Measurements from ENCODE around the gene ERMN.
A peak's percentile ranks its signal among the peaks of the same experiment; 100 is the strongest.

Gene ERMN

DNA sequence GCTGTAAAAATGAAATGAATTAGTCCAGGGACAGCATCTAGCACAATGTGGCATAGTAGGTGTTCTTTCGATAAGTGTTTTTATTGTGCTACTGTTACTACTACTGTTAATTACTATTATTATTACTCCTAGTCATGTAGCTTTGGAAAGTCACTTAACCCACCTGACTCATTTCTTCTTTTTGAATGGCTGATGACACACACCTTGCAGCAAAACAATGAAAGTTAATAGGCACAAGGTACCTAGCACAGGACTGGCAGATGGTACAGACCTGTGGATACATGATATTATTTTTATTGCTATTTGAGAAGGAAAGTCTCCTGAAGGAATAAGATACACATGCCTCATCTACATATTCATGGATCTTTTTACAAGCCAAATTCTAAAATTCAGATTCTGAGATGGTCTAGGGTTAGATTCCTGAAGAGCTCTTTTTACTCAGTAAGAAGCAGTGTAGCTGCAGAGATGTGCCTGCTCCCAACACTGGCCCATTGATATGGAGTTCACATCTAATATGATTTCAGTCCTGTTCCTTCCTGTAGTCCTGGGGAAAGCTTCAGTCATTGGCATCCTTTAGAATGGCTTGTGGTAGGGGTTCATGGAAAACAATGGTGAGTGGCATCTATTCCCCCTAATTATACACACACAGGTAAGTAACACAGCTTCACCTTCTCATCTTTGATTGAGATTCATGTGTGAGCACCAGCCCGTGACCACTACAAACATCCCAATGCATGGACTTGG lies 7.9 kb upstream of the ERMN start:
- DNase-seq (ENCODE audit: low read depth in 2 of 3, low spot score in 1 of 3) = no peak

DNA sequence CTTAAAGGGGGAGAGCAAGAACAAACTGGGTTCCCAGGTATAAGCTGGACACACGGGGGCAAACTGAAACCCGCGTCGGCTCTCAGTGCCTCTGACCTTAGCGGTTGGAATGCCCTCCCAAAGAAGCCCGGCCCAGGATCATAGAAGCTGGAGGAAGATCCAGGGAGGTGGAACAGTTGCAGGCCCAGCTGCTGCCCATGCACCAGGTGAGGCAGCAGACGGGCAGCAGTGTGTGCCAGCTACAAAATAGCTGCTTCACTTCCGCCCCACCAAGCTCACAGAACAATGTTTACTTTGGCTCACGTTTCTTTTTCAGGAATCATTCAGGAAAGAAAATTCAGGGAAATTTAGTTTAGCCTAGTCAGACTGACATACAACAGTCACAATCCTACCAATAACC lies 3.9 kb upstream of the ERMN start:
- no peak for DNase-seq (ENCODE audit: low read depth in 2 of 3, low spot score in 1 of 3)

DNA sequence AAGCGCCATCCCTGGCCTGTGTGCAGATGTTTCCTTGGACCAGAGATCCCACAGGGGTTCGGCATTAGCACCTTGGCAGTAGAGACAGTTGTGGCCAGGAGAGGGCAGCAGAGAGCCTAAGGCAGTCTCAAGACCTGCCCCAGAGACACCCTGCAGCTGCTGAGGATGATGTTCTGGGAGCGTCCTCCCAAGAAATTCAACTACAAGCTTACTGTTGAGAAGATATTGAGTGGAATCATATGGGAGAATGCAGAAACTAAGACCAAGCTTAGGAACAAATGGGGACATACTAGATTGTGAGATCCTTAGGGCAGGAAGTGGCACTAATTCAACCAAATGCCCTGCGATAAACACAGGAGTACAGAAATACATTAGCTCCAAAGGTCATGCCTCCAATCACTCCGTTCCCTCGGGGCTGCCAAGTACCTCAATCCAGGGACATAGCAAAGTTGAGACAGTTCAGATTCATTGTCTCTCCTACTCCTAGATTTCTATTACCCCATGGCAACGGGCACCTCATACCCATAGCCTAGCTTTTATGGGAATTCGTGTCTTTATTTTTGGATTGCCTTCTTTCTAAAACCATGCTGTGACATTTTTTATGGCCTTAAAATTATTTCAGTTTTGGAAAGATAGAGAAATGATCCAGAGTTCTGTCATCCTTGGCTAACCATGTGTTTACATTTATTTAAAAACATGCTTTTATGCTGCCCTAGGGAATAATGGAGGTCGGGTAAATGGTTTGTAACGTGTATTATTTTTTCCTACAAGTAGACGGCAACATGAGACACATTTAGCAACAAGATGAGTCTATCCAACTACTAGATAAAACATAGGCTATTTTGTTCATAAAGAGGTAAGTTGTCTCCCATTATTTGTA lies 2.2 kb upstream of the ERMN start:
- DNase-seq (ENCODE audit: low read depth in 2 of 3, low spot score in 1 of 3) = peak; percentile 84 to 89 (median 87)

DNA sequence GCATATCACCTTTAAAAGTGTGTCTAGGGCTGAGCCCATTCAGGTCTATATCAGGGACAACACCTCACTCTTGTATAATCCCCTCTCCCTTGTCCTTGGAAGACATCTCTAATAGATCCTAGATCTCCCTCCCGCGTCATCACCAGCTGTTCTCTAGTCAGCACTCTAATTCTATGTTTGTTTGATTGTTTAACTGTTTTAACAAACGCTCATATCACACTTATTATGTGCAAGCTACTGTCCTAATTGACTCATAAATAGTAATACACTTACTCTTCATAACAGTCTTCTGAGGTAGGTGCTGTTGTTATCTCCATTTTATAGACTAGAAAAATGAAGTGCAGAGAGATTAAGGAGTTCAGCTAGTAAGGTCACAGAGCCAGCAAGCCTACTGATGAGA lies 1.6 kb upstream of the ERMN start:
- DNase-seq (ENCODE audit: low read depth in 2 of 3, low spot score in 1 of 3) = no peak

DNA sequence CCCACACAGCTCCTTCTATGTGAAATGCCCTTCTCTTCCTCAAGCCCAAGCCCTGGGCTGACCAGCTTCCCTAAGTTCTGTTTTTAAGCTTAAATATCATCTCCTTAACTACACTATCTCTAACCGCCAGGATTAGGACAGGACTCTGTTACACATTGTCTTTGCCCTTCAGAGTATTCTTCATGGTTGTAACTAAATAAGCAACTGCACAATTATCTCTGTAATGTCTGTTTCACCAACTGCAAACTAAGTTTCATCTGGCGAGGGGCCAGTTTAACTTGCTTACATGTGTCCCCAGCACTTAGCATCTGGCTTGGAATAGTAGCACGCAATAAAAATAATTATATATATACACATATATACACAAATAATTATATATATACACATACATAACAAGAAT lies 1.1 kb upstream of the ERMN start:
- no peak for DNase-seq (ENCODE audit: low read depth in 2 of 3, low spot score in 1 of 3)

DNA sequence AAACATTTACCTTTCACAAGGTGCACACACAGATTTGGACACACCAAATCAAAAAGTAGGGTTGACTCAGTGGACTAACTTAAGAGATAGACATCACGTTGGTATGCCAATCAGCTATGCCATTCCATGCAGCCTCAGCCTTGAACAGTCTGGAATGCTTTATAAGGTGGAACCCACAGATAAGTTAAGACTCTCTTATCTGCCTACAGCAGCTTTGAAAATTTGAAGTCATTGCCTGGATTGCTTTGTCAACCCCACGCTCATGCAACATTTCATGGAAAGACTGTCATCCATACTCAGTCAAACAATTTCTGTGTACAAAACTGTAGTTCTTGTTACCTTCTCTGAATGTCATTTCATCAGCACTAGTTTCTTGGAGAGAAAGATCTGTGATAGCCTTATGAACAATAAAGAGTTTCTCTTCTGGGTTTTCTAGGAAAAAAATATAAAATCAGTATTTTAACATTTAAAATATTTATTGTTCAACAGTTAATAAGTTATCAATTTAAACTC lies 1.2 kb downstream of the ERMN start:
- DNase-seq (ENCODE audit: low read depth in 2 of 3, low spot score in 1 of 3) = no peak

DNA sequence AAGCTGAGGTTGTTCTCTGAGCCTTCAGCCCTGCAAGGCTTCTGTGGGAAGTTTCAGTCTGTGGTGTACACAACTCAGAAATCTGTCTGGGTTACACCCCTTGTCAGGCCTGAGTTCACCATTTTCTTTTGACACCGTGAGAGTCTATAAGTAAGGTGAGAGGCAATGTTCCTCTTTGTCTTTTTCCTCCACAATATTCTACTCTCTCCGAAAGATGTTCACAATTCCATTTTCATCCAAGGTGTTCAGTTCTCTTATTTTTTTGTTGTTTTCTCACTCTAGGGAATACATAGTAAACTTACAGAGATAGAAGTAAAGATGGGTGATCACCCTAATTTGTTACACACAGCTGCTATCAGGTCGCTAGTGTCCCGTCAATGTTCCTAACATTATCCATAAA lies 3.2 kb downstream of the ERMN start:
- no peak for DNase-seq (ENCODE audit: low read depth in 2 of 3, low spot score in 1 of 3)

DNA sequence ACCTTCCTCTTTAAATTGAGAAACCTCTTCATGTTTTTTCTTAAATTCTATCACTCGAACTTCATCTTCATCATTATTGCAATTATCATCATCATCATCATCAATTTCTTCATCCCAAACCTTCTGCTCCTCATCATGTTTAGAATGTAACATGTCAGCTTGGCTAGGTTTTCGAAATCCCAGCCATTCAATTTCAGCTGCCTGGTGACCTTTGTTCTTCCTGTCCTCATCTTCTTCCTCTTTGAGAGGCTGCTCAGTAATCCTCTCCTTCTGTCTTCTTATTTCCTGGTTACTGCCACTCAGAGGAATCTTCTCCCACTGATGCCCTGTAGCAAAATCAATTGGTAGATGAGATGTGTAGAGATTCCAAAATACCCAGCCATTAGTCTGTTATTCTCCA lies 4.2 kb downstream of the ERMN start:
- DNase-seq (ENCODE audit: low read depth in 2 of 3, low spot score in 1 of 3) = no peak

DNA sequence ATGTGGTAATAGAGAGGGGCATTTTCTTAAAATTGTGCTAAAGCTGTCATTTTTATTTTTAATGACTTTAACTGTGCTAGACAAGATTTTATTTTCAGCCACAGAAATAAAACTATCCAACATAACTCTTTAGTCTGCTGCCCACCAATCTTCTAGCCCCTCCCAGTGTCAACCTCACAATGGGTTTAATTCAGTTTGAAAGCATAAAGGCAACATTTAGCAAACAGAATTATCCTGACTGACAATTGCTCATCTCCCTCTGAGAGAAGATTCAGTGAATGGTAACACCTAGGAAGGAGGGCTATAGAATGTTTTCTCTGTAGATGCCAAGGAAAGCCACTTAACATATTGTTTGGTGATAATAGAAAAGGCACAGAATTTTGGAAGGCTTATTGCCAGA lies 5.2 kb downstream of the ERMN start:
- DNase-seq (ENCODE audit: low read depth in 2 of 3, low spot score in 1 of 3) = no peak

DNA sequence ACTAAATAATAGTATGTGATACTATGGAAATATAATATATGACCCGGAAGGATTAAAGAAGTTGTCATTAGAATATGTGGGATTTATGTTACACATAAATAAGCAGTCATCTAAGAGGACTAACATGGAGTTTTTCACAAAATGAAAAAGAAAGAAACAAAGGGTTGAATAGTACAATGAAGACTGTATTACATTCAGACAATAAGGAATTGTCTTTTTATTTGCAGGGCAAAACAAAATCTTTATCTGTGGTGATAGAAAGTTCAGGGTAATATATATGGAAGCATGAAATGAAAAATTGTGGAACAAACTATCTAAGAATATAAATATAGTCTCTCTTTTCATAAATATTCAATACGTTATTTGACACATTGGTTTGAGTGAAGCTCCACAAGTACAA lies 5.8 kb downstream of the ERMN start:
- no peak for DNase-seq (ENCODE audit: low read depth in 2 of 3, low spot score in 1 of 3)

DNA sequence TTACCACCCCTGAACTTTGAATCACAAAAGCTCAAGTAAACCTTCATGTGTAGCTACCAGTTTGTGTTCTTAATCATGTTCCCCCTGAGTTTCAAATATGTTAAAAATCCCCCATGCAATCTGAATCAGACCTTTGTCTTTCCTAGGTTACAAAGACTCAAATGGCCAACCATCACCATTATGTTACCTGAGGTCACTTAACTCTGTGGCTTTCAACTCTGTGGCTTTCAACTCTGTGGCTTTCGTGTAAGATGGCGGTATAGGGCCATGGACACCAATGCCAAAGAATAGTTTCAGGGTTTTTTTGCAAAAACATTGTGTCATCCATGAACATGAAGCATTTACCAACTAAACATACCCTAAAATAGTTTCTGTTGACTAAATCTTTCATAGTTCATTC lies 6.7 kb downstream of the ERMN start:
- DNase-seq (ENCODE audit: low read depth in 2 of 3, low spot score in 1 of 3) = no peak

DNA sequence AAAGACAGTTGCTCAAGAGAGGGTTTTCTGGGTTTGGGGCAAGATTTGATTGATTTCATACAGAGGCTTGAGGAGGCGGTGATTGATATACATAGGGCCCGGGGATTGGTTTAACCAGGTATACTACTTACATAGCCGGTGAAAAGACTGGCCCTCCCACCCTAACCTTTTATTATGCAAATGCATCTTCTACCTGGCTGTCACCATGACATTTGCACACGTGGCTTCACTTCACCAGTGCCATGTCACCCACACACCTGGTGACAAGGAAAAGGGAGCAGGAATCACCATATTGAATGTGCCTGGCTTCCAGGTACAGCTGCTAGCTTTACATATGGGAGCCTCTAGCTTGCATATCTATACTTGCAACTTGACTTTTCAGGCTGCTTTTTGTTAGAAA lies 9.7 kb downstream of the ERMN start:
- no peak for DNase-seq (ENCODE audit: low read depth in 2 of 3, low spot score in 1 of 3)

DNA sequence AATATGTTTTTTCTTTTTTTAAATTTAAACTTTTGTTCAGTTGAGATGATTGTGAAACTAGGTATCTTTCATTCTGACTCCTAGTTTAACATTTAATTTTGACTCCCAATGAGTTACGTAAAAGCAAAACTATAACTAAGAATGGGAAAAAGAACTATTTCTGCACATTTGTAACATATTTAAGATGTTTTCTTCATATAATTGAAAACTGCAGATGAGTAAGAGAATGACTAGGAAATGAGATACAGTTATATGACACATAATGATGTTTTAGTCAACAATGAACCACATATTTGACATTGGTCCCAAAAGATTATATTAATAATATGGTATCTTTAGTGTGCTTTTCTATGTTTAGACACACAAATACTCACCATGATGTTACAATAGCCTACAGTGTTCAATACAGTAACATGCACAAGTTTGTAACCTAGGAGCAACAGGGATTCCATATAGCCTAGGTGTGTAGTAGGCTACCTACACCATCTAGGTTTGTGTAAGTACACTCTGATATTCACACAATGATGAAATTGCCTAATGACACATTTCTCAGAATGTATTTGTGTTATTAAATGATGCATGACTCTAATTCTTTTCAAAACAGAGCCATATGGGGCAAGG lies 12.6 kb downstream of the ERMN start:
- no peak for DNase-seq (ENCODE audit: low read depth in 2 of 3, low spot score in 1 of 3)

DNA sequence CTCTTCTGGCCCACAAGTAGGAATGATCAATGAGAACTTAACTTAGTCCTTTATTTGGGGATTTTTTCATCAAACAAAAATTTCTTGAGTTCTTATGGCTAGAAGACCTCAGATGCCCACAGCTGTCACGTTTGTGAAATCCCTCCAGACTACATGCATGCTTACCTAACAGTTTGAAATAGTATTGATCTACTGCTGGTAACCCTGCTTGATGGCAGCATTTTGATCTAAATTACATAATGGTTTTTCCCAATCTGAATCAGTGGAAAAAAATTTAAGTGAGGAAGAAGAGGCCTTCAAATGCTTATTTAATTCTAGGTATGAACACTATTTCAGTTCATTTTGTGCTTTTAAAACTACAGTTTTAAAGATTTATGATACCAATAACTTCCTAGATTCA lies 13.9 kb downstream of the ERMN start:
- DNase-seq (ENCODE audit: low read depth in 2 of 3, low spot score in 1 of 3) = no peak

DNA sequence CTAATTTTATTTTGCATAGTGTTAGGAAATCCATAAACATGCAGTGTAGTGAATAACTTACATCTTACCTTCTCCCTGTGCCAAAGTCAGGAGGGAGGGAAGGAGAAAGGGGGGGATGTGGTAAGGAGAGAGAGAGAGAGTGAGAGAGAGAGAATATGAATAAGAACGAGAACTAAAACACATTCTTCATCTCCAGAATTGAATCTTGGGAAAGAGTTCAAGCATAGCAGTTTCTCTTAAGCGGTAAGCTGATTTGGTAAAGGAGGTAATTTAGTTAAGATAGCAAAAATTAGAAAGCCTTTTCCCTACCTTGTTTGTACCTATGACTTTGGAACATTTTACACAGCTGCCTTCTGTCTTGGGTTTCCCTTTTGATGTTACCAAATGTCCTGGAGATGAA lies 15.7 kb downstream of the ERMN start:
- no peak for DNase-seq (ENCODE audit: low read depth in 2 of 3, low spot score in 1 of 3)

DNA sequence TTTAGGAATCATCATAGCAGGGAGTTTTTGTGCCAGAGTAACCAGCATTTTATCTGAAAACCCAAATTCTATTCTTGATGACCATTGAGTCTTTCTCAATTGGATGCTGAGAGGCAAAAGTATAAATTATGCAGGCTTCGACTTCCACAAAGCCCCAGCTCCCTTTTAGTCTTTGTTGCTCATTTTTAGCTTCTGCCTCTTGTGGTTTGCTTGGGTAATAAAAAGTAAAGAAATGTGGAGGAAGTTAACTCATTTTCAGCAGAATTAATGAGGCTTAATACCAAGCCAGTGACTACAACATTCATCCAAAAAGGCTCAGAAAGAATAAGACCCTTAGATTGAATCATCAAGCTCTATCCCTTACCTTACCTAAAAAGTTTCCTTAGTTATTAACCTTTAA lies 18.6 kb downstream of the ERMN start:
- no peak for DNase-seq (ENCODE audit: low read depth in 2 of 3, low spot score in 1 of 3)

DNA sequence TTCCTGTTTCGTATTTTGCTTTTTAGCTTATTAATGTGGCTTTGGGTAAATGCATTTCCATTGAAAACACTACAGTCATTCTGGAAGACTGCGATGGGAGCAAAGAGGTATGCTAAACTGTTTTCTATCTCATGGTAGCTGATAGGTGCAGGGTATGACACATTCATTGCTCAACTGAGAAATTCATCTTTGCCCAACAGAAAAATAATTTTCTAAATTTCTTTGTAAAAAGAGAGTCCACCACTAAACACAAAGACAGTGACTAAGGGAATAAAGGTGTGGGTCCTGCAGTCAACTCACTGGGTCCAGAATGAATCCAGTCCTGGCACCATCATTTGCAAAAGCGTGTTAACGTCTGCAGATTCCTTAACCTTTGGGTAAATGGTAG lies 19.9 kb downstream of the ERMN start:
- DNase-seq (ENCODE audit: low read depth in 2 of 3, low spot score in 1 of 3) = no peak

DNA sequence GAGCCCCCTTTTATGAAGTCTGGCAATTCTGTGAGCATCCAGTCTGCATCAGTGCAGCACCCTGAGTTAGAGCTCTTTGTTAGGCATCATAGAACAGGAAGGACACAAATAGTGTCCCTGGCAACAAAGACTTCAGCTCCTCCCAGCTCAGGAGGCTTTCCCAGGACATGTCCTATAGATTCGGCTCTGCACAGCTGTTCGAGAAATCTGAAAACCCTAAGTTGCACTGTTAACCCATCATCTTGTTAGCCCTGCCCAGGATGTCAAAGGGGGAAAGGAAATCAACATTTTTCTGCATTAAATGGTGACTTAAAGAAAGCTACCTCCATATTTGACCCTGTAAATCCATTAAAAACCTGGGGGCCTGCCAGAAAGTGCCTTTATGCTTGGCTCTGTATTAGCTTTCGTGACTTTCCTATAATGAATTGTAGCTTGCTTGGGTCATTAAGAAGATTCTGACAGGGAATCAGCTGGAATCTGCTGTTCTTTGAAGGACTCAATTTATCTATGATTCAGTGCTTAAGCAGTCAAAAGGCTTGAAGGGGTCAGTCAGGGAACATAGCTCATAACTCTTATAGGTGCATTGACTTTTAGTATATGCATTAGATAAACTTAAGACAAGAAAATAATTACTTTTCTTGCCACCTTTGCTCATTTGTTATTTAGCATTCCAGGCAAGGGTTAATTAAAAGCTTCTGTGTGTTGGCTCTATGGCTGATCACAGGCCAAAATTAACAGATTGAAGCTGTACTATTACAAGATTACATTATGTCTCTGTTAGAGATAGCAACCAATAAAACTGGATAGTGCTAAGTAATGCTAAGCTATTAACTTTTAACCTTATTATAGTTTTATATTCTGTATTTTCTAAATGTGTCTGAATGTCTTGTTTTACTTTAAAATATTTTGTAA lies 20.6 kb downstream of the ERMN start:
- no peak for DNase-seq (ENCODE audit: low read depth in 2 of 3, low spot score in 1 of 3)

DNA sequence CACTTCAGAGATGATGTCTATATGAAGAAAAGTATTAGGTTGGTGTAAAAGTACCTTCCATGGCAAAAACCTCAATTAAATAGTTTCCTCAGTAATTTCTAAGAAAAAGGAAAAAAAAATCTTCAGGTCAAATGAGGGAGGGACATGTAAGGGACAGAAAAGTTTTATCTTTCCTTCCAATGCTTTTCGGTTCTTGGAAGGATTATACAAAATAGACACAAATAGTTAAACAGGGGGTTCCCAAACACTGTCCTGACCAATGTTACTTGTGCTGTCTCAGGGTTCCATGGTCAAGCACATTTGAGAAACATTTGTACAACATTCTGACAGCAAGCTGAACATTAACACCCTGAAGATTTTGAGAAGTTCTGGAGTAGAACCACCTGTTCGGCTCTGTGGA lies 22.0 kb downstream of the ERMN start:
- DNase-seq (ENCODE audit: low read depth in 2 of 3, low spot score in 1 of 3) = no peak

DNA sequence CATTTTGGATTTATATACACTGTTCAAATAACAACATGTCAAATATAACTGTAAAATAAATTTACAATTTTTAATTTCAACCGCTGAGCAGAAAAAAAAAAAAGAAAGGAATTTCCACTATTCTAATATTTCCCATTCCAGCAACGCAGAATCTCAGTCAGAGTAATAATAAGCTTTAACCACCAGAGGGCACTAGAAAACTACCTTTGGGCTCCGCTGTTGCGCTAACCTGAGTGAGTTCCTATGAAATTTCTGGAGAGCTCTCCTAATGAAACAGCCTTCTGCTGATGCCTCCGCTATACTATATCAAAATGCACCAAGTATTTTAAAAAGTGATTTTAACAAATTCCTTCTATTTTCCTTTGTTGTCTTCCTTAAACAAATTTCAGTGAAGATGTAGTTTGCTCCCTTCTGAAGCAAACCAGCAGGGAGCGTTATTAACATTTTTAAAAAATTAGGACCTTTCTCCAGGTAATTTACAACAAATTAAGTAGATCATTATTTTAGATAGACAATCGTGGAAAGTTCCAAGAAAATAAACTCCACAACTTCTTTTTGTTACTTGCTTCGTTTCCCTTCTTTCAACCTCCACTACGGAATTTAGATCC lies 23.0 kb downstream of the ERMN start:
- peak in 2 of 3 donors; percentile 15 to 40 for DNase-seq (ENCODE audit: low read depth in 2 of 3, low spot score in 1 of 3)

DNA sequence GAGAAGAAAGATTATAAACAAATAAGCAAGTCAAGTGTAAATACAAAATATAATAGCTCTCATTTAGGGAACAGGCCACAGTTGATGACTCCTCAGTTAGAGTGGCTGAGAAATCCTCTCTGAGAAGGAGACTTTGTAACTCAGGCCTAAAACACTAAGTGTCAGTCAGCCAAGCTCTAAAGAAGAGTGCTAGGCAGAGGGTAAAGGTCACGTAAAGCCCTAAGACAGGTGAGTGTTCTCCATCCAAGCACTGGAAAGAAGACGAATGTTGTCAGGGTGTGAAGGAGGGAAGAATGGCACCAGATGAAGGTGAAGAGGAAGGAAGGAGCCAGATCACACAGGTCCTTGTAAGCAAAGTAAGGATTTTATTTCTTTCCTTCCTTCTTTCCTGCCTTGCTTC lies 24.3 kb downstream of the ERMN start:
- no peak for DNase-seq (ENCODE audit: low read depth in 2 of 3, low spot score in 1 of 3)
